T47D (cell line): Measurements from ENCODE around the gene YPEL2.
"Not testable (repeated sequence)": the region's sequence is repeated elsewhere in the genome, so short reads cannot be mapped to it uniquely, and the experiment has no call there.

Source experiments
- DNase-seq, 2 experiments: peaks; one replicate each; pipeline versions ENCODE4 v3.0.0 to v3.0.0-alpha.2; 2011 to 2012; ENCODE audit warnings: low read depth in 1 of 2, low spot score in 1 of 2
- JUND ChIP-seq: IDR thresholded peaks from 2 replicates; pipeline ENCODE4 v1.6.1; 2012; ENCODE audit warnings: low read depth
- in situ Hi-C: cut with HindIII; loops from 2 replicates; pipeline ENCODE4 v1.10.0; 2016; ENCODE audit warnings: low sequenced_read_pairs, low pct_unique_long_range_greater_than_20kb

YPEL2 gene, protein sequence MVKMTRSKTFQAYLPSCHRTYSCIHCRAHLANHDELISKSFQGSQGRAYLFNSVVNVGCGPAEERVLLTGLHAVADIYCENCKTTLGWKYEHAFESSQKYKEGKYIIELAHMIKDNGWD

DNA sequence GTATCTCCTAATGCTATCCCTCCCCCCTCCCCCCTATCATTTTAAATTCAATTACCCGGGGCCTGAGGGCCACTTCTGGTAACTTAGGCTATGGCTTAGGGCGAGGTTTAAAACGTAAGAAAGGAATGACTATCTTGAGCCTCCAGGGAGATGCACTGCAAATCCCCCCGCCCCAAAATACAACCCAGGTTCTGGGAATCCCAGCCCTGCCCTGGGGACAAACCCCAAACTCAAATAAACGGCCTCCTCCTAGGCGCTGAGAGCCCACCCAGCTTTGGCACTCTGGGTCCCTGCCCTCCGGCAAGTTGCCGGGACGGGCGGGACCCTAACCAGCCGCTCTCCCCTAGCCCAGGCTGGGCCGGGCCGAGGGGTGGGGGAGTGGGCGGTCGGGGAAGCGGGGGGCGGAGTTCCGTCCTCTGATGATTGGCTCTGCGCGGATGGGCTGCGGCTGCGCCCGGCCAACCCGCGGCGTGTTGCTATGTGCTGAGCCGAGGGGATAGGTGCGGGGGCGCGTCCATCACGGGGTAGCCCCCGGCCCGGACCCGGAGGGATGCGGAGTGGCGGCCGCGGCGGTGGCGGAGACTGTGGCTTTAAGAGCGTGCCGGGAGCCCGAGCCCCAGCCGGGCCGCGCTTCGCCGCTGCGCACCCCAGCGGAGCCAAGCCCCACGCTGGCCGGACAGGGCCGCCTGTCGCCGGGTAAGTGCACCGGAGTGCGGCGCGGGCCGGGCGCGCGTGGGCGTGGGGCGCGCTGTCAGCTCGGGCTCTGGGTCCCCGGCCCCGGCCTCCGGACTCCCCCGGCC lies at the start of gene YPEL2:
Gene YPEL2 (plus strand): TSS at position 527 of the 800 bp plus-strand sequence. CDS start 21,755 bp downstream, outside the sequence.
- peak; percentile 95 to 97 for DNase-seq
- no peak for TF ChIP-seq JUND
- in situ Hi-C loops: no loop called here

DNA sequence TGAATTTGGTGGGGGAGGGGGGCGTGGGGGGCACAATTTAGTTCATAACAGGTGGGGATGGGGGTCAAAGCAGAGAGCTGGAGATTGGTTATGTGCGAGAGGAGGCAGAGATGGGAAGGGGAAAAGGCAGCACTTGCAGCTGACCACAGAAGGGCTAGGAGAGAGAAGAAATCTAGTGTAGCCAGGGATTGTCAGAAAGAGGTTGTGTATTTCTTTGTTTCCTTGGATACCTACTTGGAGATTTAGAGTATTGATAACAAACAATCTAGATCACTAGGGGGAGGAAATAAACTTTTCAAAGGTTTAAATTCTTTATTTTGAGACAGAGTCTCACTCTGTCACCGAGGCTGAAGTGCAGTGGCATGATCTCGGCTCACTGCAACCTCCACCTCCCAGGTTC lies 47.1 kb upstream of the YPEL2 start:
- TF ChIP-seq JUND: no peak
- in situ Hi-C loops: no loop called here
- no peak for DNase-seq

DNA sequence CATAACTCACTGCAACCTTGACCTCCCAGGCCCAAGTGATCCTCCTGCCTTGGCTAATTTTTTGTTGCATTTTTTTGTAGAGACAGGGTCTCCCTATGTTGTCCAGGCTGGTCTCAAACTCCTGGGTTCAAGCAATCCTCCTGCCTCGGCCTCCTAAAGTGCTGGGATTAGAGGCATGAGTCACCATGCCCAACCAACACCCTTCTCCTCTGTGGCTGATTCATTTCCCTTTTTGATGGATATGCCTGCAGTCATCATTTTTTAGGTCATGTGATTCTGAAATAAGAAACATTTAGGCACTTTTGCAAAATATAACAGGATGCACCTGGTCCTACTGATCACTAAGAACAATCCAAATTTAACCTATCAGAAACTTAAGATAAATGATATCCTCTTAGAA lies 44.0 kb upstream of the YPEL2 start:
- TF ChIP-seq JUND: no peak
- in situ Hi-C loops: no loop called here
- no peak for DNase-seq

DNA sequence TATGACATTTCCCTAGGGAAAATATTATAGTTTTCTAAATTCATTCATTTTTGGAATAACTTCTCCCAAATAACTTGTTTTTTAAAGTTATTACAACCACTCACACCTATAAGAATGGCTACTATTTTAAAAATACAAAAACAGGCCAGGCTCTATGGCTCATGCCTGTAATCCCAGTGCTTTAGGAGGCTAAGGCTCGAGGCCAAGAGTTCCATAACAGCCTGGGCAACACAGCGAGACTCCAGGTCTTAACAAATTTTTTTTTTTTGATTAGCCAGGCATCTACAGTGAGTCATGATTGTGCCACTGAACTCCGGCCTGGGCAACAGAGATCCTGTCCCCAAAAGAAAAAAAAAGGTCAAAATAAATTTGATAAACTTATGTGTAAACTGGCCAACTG lies 43.6 kb upstream of the YPEL2 start:
- no peak for TF ChIP-seq JUND
- in situ Hi-C loops: no loop called here

DNA sequence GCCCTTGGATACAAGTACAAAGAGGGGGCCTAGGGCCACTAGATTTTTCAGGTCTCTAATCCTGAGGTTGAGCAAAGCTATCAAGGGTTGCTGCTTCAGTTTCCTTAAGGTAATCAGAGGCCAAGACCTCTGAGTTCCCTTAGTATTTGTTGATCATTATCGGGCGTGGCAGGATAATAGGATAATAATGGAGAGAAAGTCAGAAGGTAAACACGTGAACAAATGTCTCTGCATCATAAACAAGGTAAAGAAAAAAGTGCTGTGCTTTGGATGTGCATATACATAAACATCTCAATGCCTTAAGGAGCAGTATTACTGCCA lies 41.5 kb upstream of the YPEL2 start:
- in situ Hi-C loops: no loop called here
- TF ChIP-seq JUND: no peak
- DNase-seq: no peak

More for the DNA sequence above, 43.6 kb upstream of the YPEL2 start:
- no peak for DNase-seq

DNA sequence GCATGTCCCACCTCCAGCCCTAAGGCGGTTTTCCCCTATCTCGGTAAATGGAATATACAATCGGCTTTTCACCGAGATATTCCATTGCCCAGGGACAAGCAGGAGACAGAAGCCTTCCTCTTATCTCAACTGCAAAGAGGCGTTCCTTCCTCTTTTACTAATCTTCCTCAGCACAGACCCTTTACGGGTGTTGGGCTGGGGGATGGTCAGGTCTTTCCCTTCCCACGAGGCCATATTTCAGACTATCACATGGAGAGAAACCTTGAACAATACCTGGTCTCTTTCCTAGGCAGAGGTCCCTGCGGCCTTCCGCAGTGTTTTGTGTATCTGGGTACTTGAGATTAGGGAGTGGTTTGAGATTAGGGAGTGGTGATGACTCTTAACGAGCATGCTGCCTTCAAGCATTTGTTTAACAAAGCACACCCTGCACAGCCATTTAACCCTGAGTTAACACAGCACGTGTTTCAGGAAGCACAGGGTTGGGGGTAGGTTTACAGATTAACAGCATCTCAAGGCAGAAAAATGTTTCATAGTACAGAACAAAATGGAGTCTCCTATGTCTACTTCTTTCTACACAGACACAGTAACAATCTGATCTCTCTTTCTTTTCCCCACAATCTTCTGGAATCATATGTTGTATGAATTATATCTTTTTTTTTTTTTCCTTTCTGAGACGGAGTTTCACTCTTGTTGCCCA lies 41.0 kb upstream of the YPEL2 start:
- in situ Hi-C loops: not testable (repeated sequence)

DNA sequence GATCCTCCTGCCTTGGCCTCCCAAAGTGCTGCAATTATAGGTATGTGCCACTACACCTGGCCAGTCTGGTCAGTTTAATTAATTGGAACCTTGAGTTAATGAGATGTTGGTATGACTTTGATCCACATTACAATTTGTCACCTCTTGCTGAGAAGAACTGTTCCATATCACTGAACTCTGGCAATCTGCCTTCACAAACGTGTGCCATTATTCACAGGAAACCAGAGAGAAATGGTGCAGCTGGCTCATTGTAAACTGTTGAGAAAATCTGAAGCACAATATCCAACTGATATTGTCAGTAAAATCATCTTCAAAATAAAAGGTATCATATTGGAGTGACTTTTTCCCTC lies 39.3 kb upstream of the YPEL2 start:
- DNase-seq: no peak
- in situ Hi-C loops: no loop called here
- TF ChIP-seq JUND: no peak

More for the DNA sequence above, 41.0 kb upstream of the YPEL2 start:
- DNase-seq: not testable (repeated sequence)

DNA sequence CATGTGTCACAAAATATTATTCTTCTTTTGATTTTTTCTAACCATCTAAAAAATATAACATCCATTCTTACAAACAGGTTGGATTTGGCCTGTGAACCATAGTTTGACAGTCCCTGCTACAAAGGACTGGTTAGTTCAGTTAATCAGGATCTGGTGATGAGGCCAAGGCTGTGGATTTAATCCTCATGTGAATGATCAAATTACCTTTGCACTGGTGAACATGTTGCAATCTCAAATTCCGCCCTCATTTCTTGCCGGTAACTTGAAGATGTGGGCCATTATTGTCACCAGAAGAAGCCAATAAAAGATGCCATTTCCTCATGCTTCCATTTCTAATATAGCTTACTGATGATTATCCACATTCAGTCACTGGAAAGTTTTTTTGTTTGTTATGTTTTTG lies 35.3 kb upstream of the YPEL2 start:
- in situ Hi-C loops: no loop called here
- DNase-seq: peak in 1 of 2 experiments; percentile 71

DNA sequence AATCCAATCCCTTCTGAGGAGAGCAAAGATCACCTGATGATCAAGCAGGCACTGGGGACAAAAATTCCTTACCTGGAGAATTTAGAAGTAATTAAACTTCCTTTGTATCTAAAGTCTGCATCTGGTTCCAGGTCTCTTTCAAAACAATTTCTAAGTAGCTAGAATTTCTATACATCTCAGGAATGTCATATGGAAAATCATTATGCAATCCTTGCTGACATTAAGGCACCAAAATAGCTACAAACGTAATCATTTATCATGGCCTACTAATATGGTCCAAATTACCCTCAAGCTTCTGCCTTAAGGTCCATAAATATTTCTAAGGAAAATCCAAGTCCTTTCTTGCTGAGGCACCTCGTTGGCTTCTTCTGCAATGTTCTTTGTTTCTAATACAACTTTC lies 32.9 kb upstream of the YPEL2 start:
- in situ Hi-C loops: no loop called here
- TF ChIP-seq JUND: no peak
- no peak for DNase-seq

More for the DNA sequence above, 35.3 kb upstream of the YPEL2 start:
- no peak for TF ChIP-seq JUND

DNA sequence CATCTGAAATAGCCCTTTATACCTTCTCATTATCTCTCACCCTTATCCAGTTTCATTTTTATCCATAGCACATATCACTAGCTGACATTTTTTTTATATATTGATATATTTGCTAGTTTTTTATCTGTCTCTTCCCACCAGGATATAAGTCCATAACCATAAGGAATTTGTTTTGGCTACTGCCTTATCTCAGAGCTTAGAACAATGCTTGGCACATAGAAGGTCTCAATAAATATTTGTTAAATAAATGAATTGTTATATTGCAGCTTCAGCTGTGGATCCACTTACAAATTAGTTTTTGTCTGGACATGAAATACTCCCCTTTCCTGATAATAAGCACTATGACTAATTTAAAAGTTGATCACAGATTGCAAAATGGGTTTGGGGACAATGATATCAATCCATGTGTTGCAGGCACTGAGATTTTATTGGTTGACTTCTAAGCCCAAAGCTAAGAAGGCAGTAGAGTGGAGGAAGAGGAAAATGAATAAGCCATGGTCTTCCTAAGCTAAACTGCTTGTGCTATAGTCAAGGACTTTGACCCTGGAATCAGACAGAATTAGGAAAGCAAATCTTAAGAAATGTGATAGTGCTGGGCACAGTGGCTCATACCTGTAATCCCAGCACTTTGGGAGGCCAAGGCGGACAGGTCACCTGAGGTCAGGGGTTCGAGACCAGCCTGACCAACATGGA lies 31.9 kb upstream of the YPEL2 start:
- in situ Hi-C loops: no loop called here
- TF ChIP-seq JUND: no peak
- DNase-seq: no peak

DNA sequence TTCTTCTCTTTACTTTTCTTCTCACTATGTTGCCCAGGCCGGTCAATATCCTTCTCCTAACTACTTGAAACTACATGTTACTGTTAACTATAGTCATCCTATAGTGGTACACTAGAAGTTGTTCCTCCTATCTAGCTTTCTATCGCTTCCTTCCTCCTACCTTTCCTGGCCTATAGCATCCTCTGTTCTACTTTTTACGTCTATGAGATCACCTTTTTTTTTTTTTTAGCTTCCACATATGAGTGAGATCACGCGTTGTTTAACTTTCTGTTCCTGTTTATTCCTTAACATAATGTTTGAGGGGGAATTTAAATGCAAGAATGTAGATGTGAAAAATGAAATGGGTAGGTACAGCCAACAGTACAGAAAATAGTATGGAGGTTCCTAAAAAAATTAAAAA lies 30.5 kb upstream of the YPEL2 start:
- in situ Hi-C loops: no loop called here
- TF ChIP-seq JUND: no peak
- DNase-seq: no peak

DNA sequence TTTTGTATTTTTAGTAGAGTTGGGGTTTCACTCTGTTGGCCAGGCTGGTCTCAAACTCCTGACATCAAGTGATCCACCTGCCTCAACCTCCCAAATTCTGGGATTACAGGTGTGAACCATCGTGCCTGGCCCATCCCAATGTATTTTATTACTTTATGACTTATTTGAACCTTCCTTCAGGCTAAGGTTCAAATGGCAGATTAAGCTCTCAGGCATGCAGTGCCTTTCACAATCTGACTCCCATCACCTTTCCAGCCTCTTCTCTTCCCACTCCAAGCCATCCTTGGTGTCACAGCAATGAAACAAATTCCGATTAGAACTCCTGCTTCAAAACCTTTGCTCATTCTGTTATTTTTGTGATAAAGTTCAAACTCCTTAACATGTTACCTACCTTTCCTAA lies 26.6 kb upstream of the YPEL2 start:
- in situ Hi-C loops: no loop called here
- TF ChIP-seq JUND: no peak
- DNase-seq: no peak

DNA sequence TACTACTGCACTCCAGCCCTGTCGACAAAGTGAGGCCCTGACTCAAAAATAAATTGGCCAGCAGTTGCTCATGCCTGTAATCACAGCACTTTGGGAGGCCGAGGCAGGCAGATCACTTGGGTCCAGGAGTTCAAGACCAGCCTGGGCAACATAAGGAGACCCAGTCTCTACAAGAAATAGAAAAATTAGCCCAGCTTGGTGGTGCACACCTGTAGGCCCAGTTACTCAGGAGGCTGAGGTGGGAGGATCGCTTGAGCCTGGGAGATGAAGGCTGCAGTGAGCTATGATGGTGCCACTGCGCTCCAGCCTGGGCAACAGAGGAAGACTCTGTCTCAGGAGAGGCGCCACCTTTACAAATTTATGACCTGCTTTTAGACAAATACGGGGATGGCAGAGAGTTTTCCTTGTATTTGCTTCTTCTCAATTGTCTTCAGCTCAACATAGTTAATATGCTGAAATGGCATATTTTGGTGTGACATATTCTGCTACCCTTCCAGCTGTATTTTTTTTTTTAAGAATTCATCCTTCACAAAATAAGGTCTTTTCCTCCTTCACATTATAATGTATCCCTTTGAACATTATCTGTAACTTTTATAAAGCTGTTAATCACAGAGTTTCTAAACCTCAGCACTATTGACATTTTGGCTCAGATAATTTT lies 21.1 kb upstream of the YPEL2 start:
- in situ Hi-C loops: no loop called here
- DNase-seq: no peak
- TF ChIP-seq JUND: no peak
